Measurements from ENCODE around the gene MAFF.
"Not testable (repeated sequence)": the region's sequence is repeated elsewhere in the genome, so short reads cannot be mapped to it uniquely, and the experiment has no call there.

Gene MAFF

DNA sequence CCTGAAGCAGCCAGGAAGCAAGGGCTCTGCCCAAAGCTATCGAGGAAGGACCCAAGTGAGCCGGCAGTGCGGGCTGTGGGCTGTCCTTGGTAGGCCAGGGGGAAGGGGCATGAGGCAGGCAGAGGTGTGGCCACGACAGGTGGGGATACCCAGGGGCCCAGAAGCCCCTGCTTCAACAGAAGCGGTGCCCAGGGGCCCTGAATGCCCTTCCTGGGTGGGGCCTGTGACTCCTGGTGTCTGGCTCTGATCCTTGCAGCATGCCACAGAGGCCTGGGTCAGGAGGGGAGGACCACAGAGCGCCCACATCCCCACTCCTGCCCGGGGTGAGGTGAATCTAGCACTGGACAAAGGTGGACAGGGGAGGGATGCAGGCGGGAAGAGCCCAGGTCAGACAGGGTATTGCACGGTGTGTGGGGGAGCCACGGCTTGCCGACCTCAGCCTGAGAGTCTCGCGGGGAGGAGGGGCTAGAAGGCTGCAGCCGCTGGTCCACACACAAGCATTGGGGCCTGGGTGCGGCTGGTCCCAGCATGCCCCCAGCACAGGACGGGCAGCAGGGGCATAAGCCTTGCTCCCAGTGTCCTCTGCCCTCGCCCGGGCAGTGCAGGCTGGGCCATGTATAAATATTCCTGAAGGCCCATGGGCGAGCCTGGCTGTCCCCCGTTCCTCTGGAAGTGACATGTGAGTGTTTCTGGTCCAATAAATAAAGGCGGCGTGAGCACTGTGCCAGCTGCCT is 19.0 kb downstream of the MAFF start:
- Mint-ChIP-seq H3K36me3 (no peaks in the 10 kb centered on the region), H3K27ac (no peak overlapping the region), H3K27me3 (no peaks in the 10 kb centered on the region), H3K9me3 (ENCODE audit: low read depth) (no peaks in the 10 kb centered on the region), H3K4me1 (ENCODE audit: low read depth) (peaks cover 5% of the 10 kb centered on the region), H3K4me3 (no peak overlapping the region)

- no peak overlapping the region for H3K27ac Mint-ChIP-seq
- no peaks in the 10 kb centered on the region for H3K27me3 Mint-ChIP-seq
- no peak overlapping the region for H3K4me3 Mint-ChIP-seq
- H3K4me1 Mint-ChIP-seq (ENCODE audit: low read depth) = peaks cover 5% of the 10 kb centered on the region
- no peaks in the 10 kb centered on the region for H3K36me3 Mint-ChIP-seq
- H3K9me3 Mint-ChIP-seq (ENCODE audit: low read depth) = no peaks in the 10 kb centered on the region
Observed at GRCh38 chr22:38221407-38221806, 19.6 kb downstream of the MAFF start.

GRCh38 chr22:38221908-38222796 is 20.4 kb downstream of the MAFF start:
- no peak overlapping the region for H3K27ac Mint-ChIP-seq
- H3K4me3 Mint-ChIP-seq = no peak overlapping the region
- H3K27me3 Mint-ChIP-seq = no peaks in the 10 kb centered on the region
- peaks cover 5% of the 10 kb centered on the region for H3K4me1 Mint-ChIP-seq (ENCODE audit: low read depth)
- no peaks in the 10 kb centered on the region for H3K36me3 Mint-ChIP-seq
- H3K9me3 Mint-ChIP-seq (ENCODE audit: low read depth) = no peaks in the 10 kb centered on the region

- no peak overlapping the region for H3K27ac Mint-ChIP-seq
Observed at GRCh38 chr22:38222797-38223119, 21.0 kb downstream of the MAFF start.

DNA sequence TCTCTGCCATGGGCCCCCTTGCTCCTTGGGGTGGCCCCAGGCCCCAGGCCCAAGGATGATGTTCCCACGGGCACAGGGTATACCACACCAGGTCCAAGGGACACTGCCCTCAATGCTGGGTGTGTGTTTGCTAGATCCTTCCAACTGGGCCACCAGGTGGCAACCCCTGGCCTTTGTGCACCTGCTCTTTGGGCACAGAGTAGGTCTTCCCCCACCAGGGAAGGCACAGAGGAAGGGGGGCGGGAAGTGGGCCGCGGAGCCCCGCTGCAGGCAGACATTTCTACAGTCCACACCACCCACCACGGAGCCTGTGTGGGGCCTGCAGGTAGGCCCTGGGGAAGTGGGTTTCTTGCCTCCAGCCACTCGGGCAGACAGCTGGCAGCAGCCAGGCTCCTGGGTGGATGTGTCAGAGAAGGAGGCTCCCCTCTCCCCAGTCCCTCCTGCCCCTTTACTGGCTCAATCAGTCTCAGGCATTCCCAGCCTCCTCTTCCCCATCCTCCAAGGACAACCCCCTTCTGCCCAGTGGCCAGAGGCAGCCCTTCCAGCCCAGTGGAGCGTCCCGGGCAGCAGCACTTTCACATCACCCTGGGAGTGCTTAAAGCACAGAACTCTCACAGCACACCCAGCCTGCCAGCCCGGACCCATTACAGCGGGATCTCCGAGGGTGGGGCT is 21.6 kb downstream of the MAFF start:
- H3K4me1 Mint-ChIP-seq (ENCODE audit: low read depth) = peaks cover 5% of the 10 kb centered on the region
- no peaks in the 10 kb centered on the region for H3K9me3 Mint-ChIP-seq (ENCODE audit: low read depth)
- H3K36me3 Mint-ChIP-seq = no peaks in the 10 kb centered on the region
- no peak overlapping the region for H3K4me3 Mint-ChIP-seq
- H3K27me3 Mint-ChIP-seq = no peaks in the 10 kb centered on the region
- no peak overlapping the region for H3K27ac Mint-ChIP-seq

More at GRCh38 chr22:38222797-38223119, 21.0 kb downstream of the MAFF start:
- peaks cover 5% of the 10 kb centered on the region for H3K4me1 Mint-ChIP-seq (ENCODE audit: low read depth)
- no peaks in the 10 kb centered on the region for H3K27me3 Mint-ChIP-seq
- no peaks in the 10 kb centered on the region for H3K36me3 Mint-ChIP-seq
- no peaks in the 10 kb centered on the region for H3K9me3 Mint-ChIP-seq (ENCODE audit: low read depth)
- no peak overlapping the region for H3K4me3 Mint-ChIP-seq

DNA sequence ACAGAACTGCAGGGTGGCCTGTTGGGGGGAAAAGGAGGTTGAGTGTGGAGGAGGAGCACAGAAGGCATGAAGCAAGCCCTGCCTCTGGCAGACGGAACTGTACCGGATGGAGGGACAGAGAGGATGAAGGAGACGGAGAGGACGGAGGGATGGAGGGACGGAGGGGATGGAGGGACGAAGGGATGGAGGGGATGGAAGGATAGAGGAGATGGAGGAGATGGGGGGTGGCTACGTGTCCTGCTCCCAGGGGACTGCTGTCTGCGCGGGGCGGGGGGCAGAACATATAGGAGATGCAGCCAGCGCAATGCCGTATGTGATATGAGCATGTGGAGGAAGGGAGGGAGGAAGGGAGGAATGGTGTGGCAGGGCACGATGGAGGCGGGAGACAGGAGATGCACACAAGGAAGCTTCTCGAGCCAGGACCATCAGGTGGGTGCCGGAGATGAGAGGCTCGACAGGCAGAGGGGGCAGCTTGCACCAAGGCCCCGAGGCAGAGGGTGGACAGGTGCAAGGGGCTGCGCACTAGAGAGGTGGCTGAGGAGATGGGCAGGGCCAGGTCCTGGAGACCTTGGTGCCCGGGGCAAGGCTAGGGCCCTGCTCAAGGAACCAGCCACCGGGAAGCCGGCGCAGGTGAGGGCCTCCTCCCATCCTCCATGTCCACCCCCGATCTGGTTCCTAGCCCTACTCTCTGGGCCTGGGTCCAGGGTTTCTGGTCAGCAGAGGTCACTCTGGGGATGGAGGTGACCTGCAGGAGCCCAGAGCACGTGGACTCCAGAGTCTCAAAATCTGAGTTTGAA is 25.3 kb downstream of the MAFF start:
- Mint-ChIP-seq H3K36me3 (no peaks in the 10 kb centered on the region), H3K9me3 (ENCODE audit: low read depth) (no peaks in the 10 kb centered on the region), H3K4me3 (no peak overlapping the region), H3K4me1 (ENCODE audit: low read depth) (no peaks in the 10 kb centered on the region), H3K27me3 (no peaks in the 10 kb centered on the region), H3K27ac (no peak overlapping the region)

GRCh38 chr22:38228326-38228872 is 26.6 kb downstream of the MAFF start:
- no peak overlapping the region for H3K4me3 Mint-ChIP-seq
- no peaks in the 10 kb centered on the region for H3K9me3 Mint-ChIP-seq (ENCODE audit: low read depth)
- H3K27ac Mint-ChIP-seq = peak overlapping the region; percentile 22
- no peaks in the 10 kb centered on the region for H3K4me1 Mint-ChIP-seq (ENCODE audit: low read depth)
- no peaks in the 10 kb centered on the region for H3K27me3 Mint-ChIP-seq
- H3K36me3 Mint-ChIP-seq = no peaks in the 10 kb centered on the region

DNA sequence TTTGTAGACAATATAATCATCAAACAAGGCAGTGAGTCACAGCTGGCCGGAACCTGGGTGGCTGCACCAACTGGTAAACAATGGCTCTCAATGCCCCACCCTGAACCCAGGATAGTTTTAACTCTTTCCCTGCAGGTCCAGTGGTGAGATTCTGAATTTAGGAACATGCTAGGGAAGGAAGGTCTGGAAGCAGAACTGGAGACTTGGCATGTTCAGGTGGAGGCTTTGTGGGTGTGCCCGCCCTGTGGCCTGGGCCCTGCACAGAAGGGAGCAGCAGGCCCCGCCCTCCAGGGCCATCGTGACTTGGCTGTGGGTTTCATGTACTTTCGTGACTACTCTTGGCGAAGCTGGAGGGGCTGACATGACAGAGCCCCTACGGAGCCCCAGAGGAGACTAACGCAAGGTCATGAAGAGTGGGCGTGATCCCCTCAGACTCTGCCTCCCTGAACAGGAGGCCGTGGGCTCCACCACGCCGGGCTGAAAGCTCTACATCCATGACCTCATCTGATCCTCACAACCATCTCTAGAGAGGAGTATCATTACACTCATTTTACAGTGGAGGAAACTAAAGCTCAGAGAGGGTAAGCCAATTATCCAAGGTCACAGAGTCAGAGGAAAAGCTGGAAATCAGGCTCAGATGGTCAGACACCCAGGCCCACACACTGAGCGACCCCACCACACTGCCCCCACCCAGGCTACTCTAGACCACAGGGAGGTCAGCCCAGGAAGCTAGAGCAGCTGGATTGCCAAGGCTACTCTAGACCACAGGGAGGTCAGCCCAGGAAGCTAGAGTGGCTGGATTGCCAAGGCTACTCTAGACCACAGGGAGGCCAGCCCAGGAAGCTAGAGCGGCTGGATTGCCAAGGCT is 27.3 kb downstream of the MAFF start:
- Mint-ChIP-seq H3K4me1 (ENCODE audit: low read depth) (no peaks in the 10 kb centered on the region), H3K36me3 (no peaks in the 10 kb centered on the region), H3K4me3 (no peak overlapping the region), H3K27ac (peak overlapping the region; percentile 22), H3K9me3 (ENCODE audit: low read depth) (no peaks in the 10 kb centered on the region), H3K27me3 (no peaks in the 10 kb centered on the region)

- no peaks in the 10 kb centered on the region for H3K36me3 Mint-ChIP-seq
- no peak overlapping the region for H3K4me3 Mint-ChIP-seq
- no peaks in the 10 kb centered on the region for H3K27me3 Mint-ChIP-seq
- H3K27ac Mint-ChIP-seq = no peak overlapping the region
- no peaks in the 10 kb centered on the region for H3K9me3 Mint-ChIP-seq (ENCODE audit: low read depth)
- no peaks in the 10 kb centered on the region for H3K4me1 Mint-ChIP-seq (ENCODE audit: low read depth)
Observed at GRCh38 chr22:38230108-38230825, 28.5 kb downstream of the MAFF start.

- H3K9me3 Mint-ChIP-seq (ENCODE audit: low read depth) = no peaks in the 10 kb centered on the region
- no peaks in the 10 kb centered on the region for H3K27me3 Mint-ChIP-seq
- H3K36me3 Mint-ChIP-seq = no peaks in the 10 kb centered on the region
- H3K4me3 Mint-ChIP-seq = no peak overlapping the region
- H3K4me1 Mint-ChIP-seq (ENCODE audit: low read depth) = no peaks in the 10 kb centered on the region
- no peak overlapping the region for H3K27ac Mint-ChIP-seq
Observed at GRCh38 chr22:38230916-38231315, 29.1 kb downstream of the MAFF start.

- no peaks in the 10 kb centered on the region for H3K27me3 Mint-ChIP-seq
- no peak overlapping the region for H3K27ac Mint-ChIP-seq
- no peaks in the 10 kb centered on the region for H3K36me3 Mint-ChIP-seq
- H3K9me3 Mint-ChIP-seq (ENCODE audit: low read depth) = no peaks in the 10 kb centered on the region
- no peak overlapping the region for H3K4me3 Mint-ChIP-seq
- no peaks in the 10 kb centered on the region for H3K4me1 Mint-ChIP-seq (ENCODE audit: low read depth)
Observed at GRCh38 chr22:38232196-38232595, 30.4 kb downstream of the MAFF start.

DNA sequence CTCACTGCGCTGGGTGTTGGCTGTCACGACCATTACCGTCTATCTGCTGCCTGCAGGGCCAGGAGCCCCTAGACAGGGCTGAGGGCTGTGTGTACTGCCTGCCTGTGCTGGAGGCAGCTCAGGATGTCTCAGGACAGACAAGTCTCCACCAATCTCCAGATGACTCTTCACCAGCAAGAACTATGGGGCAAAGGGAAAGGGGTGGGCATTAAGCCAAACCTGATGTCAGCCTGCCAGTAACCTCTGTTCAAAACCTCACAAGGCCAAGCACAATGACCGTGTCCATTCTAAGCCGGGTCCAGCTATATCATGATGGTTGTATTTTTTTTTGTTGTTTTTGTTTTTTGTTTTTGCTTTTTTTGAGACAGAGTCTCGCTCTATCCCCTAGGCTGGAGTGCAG is 31.6 kb downstream of the MAFF start:
- H3K27ac Mint-ChIP-seq = no peak overlapping the region
- no peaks in the 10 kb centered on the region for H3K36me3 Mint-ChIP-seq
- H3K9me3 Mint-ChIP-seq (ENCODE audit: low read depth) = no peaks in the 10 kb centered on the region
- no peaks in the 10 kb centered on the region for H3K27me3 Mint-ChIP-seq
- H3K4me1 Mint-ChIP-seq (ENCODE audit: low read depth) = no peaks in the 10 kb centered on the region
- no peak overlapping the region for H3K4me3 Mint-ChIP-seq

DNA sequence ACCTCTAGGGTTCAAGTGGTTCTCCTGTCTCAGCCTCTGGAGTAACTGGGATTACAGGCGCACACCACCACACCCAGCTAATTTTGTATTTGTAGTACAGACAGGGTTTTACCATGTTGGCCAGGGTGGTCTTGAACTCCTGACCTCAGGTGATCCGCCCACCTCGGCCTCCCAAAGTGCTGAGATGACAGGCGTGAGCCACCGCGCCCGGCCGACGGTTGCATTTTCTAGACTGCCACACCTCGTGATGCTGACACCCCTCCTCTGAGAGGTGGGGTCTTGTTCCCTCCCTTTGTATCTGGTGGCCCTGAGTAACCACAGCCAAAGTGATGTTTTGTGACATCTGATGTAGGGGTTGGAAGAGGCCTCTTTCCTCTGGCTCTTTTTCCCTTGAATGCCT is 32.1 kb downstream of the MAFF start:
- not testable (repeated sequence) for H3K27ac Mint-ChIP-seq; H3K9me3 Mint-ChIP-seq (ENCODE audit: low read depth); H3K4me3 Mint-ChIP-seq; H3K27me3 Mint-ChIP-seq; H3K4me1 Mint-ChIP-seq (ENCODE audit: low read depth); H3K36me3 Mint-ChIP-seq
